Ecto neural progenitor cell (in vitro differentiated cells): ENCODE results near the gene GBX1.
A peak's percentile ranks its signal among the peaks of the same experiment; 100 is the strongest.

Experiments
- DNase-seq: peaks from one replicate; pipeline ENCODE4 v3.0.0-alpha.2; 2018; ENCODE audit warnings: low spot score

GBX1 gene

GRCh38 chr7:151173386-151174245 lies 6.1 kb upstream of the GBX1 start:
- DNase-seq: no peak

GRCh38 chr7:151172273-151173141 lies 5.0 kb upstream of the GBX1 start:
- DNase-seq: peak; percentile 89

- DNase-seq: no peak
These were observed 1.3 kb upstream of the GBX1 start for GRCh38 chr7:151168787-151169162.

- peak; percentile 77 for DNase-seq
These were observed 701 bp upstream of the GBX1 start for GRCh38 chr7:151168003-151168786.

- DNase-seq: no peak
These were observed 781 bp downstream of the GBX1 start for GRCh38 chr7:151166629-151167196.

- DNase-seq: no peak
These were observed 5.7 kb downstream of the GBX1 start for GRCh38 chr7:151161757-151162156.

GRCh38 chr7:151157645-151158329 lies 9.7 kb downstream of the GBX1 start:
- DNase-seq: no peak

GRCh38 chr7:151152643-151153513 lies 14.6 kb downstream of the GBX1 start:
- DNase-seq: no peak

- no peak for DNase-seq
These were observed 17.1 kb downstream of the GBX1 start for GRCh38 chr7:151150388-151150787.

GRCh38 chr7:151148319-151149259 lies 18.9 kb downstream of the GBX1 start:
- no peak for DNase-seq

GRCh38 chr7:151146761-151147160 lies 20.7 kb downstream of the GBX1 start:
- DNase-seq: no peak

GRCh38 chr7:151144387-151144786 lies 23.1 kb downstream of the GBX1 start:
- no peak for DNase-seq

GRCh38 chr7:151143261-151144015 lies 24.1 kb downstream of the GBX1 start:
- DNase-seq: no peak

- DNase-seq: no peak
These were observed 24.8 kb downstream of the GBX1 start for GRCh38 chr7:151142686-151143040.

GRCh38 chr7:151141855-151142685 lies 25.4 kb downstream of the GBX1 start:
- no peak for DNase-seq

GRCh38 chr7:151141311-151141854 lies 26.1 kb downstream of the GBX1 start:
- DNase-seq: no peak

GRCh38 chr7:151140826-151141225 lies 26.7 kb downstream of the GBX1 start:
- no peak for DNase-seq
